ENCODE results near the gene TMEM126A. TPM values are rescaled to one million over a fixed set of nuclear protein-coding genes. Genes with fewer than 3 reads are reported as not detected.
A peak's percentile ranks its signal among the peaks of the same experiment; 100 is the strongest.

The TMEM126A gene
- total RNA-seq, 2 experiments from 2014 or later = 17.0 to 19.5 TPM

DNA sequence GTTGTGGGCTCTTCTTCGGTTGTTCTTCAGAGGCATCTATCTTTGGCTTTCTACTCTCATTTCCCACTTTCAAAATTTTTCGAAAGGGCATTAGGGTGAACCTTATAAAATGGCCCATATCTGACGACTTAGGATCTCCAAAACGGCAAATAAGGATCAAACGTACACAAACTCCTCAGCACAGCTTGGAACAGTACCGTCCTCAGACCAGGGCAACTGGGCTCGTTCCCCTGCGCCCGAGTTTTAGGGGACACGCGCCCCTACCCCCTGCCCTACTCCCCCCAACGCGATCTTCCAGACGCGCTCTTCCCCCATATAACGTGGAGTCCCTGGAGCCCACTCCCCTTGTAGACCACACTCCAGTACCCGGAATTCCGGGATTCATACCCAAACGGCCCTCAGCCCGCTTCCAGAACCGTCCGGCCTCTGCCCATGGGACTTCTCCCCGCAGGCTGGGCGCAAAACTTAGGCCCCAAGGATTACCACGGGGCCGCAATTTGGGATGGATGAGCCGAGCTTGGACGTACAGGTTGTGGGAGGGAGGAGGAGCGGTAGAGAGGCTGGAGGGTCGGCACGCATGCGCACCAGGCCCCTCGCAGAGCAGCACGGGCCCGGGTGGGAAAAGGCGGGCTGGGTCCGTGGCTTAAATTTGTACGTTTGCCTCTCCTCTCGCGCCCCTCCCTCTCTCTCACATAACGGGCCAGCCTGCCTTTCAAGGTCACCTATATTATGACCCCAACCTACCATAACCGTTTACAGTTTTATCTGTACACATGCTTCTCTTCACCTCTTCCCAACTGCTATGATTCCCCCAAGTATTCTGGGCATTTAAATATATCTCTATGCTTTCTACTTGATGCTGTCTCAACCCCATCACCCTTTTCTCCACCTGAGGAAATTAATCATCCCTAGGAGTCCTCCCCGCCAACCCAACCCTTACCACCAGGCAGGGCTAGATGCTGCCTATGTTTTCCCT, 34.9 kb downstream of the TMEM126A start:
- CTCF ChIA-PET = no interaction called here
- intact Hi-C loops (cut with DNase I, micrococcal nuclease) = loop anchor here in 1 of 2 experiments (10.0 kb wide), 1 partner anchor 282 kb away; no protein-coding TSS in a partner anchor

DNA sequence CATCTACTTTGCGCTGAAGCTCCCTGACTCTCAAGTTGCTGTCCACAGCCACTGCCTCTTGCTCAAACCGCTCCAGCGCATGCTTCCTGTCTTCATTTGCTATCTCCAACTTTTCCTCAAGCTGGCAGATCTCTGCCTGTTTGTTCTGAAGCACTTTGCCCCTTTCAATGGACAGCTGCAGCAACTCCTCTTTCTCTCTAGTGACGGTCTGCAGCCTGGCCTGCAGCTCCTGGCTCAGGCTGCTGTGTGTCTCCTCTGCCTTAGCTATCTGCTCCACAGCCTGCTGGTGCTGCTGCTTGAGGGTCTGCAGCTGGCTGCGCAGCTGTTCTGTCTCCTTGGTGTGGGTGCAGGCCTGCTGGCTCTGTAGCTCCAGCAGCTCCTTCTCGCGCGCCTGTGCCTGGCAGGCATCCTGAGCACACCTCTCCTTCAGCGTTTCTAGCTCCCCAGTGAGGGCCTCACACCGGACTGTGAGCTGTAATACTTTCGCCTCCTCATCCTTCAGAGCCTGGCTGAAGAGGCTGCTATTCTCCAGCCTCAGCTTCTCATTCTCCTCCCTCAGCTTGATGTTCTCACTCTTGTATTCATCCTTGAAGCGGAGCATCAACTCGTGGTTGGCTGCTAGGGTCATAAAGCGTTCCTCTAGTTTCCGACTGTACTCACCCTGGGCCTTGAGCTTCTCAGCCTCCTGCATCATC, 37.5 kb downstream of the TMEM126A start:
- peaks cover 0 to 5% of the 10 kb centered on the region in 2 experiments for H3K27me3 ChIP-seq (ENCODE audit: control insufficient read depth in 1 of 2, insufficient read depth in 2 of 2, low read length in 2 of 2)
- ATAC-seq (ENCODE audit: poor library complexity) (no peak), DNase-seq (no peak)
- Mint-ChIP-seq H3K36me3 (ENCODE audit: low read depth) (no peaks in the 10 kb centered on the region), H3K4me3 (peak overlapping the region; percentile 20), H3K27ac (no peak overlapping the region), H3K9me3 (no peaks in the 10 kb centered on the region), H3K4me1 (ENCODE audit: low read depth) (peaks cover 11% of the 10 kb centered on the region), H3K27me3 (no peaks in the 10 kb centered on the region)
- intact Hi-C loops (cut with DNase I, micrococcal nuclease) = loop anchor here in 1 of 2 experiments (10.0 kb wide), 1 partner anchor 280 kb away; no protein-coding TSS in a partner anchor
- ChIA-PET POLR2A (interaction anchor here (0.8 to 1.6 kb wide), 3 partner anchors 15 to 57 kb away, joined by 3 to 4 read pairs (median 3); partner anchors contain the start of genes CREBZF and TMEM126B), CTCF (interaction anchor here (1.3 to 1.4 kb wide), 2 partner anchors 10 to 170 kb away, joined by 3 to 4 read pairs; partner anchors contain the start of gene CCDC83)
- TF ChIP-seq, protein P1, sequence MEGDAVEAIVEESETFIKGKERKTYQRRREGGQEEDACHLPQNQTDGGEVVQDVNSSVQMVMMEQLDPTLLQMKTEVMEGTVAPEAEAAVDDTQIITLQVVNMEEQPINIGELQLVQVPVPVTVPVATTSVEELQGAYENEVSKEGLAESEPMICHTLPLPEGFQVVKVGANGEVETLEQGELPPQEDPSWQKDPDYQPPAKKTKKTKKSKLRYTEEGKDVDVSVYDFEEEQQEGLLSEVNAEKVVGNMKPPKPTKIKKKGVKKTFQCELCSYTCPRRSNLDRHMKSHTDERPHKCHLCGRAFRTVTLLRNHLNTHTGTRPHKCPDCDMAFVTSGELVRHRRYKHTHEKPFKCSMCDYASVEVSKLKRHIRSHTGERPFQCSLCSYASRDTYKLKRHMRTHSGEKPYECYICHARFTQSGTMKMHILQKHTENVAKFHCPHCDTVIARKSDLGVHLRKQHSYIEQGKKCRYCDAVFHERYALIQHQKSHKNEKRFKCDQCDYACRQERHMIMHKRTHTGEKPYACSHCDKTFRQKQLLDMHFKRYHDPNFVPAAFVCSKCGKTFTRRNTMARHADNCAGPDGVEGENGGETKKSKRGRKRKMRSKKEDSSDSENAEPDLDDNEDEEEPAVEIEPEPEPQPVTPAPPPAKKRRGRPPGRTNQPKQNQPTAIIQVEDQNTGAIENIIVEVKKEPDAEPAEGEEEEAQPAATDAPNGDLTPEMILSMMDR (IDR thresholded peaks at IDR 0.05) = no peak
- H3K36me3 ChIP-seq (ENCODE audit: insufficient read depth, low read length) = no peaks in the 10 kb centered on the region
- H3K4me1 ChIP-seq (ENCODE audit: insufficient read depth, low read length) = peaks cover 12% of the 10 kb centered on the region
- no peak overlapping the region for H3K27ac ChIP-seq (ENCODE audit: low read depth in 1 of 2, low read length in 2 of 2)
- no peaks in the 10 kb centered on the region for H3K9me3 ChIP-seq (ENCODE audit: control insufficient read depth in 1 of 2, insufficient read depth in 1 of 2, low read length in 2 of 2)
- no peak overlapping the region for H3K4me3 ChIP-seq (ENCODE audit: low read length)

More for the DNA sequence above, 34.9 kb downstream of the TMEM126A start:
- Mint-ChIP-seq H3K27me3 (no peaks in the 10 kb centered on the region), H3K4me3 (peak overlapping the region; percentile 86), H3K4me1 (ENCODE audit: low read depth) (peaks cover 11% of the 10 kb centered on the region), H3K9me3 (no peaks in the 10 kb centered on the region), H3K27ac (no peak overlapping the region), H3K36me3 (ENCODE audit: low read depth) (no peaks in the 10 kb centered on the region)
- TF ChIP-seq, protein P1 (IDR thresholded peaks at IDR 0.05) = no peak
- DNase-seq (peak; percentile 22 to 75 (median 46)), ATAC-seq (ENCODE audit: poor library complexity) (peak; percentile 76)
- Histone ChIP-seq H3K4me3 (ENCODE audit: low read length) (peak overlapping the region; percentile 69), H3K4me1 (ENCODE audit: insufficient read depth, low read length) (peaks cover 12% of the 10 kb centered on the region), H3K27me3 (ENCODE audit: control insufficient read depth in 1 of 2, insufficient read depth in 2 of 2, low read length in 2 of 2) (peaks cover 0 to 5% of the 10 kb centered on the region in 2 experiments), H3K36me3 (ENCODE audit: insufficient read depth, low read length) (no peaks in the 10 kb centered on the region), H3K27ac (ENCODE audit: low read depth in 1 of 2, low read length in 2 of 2) (no peak overlapping the region), H3K9me3 (ENCODE audit: control insufficient read depth in 1 of 2, insufficient read depth in 1 of 2, low read length in 2 of 2) (no peaks in the 10 kb centered on the region)
- POLR2A ChIA-PET = interaction anchor here (0.7 to 1.9 kb wide), 2 partner anchors 17 to 1616 kb away, joined by 3 to 5 read pairs; no protein-coding TSS in a partner anchor

DNA sequence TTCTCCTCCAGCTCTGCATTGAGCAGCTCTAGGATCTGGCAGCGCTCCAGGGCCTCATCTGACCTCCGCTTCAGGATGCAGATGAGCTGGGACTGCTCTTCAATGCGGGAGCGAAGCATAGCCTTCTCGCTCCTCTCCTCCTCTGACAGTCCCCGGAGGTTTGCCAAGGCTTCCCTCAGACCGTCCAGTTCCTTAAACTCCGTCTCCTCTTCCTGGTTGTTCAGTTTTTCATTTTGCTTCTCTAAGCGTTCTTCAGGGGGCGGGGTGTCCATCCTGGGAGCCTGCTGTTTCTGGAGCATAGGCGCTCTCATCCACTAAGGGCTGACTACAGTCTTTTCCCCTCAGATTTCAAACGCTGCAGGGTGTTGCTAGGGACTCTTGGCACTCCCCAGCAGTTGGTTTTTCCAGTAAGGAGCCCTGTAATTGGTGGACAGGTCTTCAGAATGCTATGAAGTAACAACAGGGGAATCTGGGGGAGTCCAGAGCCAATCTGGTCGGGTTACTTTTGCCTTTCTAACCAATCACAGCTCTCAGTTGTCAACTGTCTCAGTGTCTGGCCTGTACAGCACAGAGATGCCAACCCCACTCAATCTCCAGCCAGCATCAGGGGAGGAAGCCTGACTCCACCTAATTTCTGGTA, 38.2 kb downstream of the TMEM126A start, which contains the start of gene CCDC89:
CCDC89 (minus strand) TSS at position 376 of the 640 bp plus-strand sequence; CDS start at position 311, 65 bp downstream.
- Mint-ChIP-seq H3K4me1 (ENCODE audit: low read depth) (peaks cover 11% of the 10 kb centered on the region), H3K27ac (no peak within 1 kb of the TSS), H3K36me3 (ENCODE audit: low read depth) (no peaks in the 10 kb centered on the region), H3K9me3 (no peaks in the 10 kb centered on the region), H3K4me3 (peak within 1 kb of the TSS; percentile 20), H3K27me3 (no peaks in the 10 kb centered on the region)
- Histone ChIP-seq H3K4me3 (ENCODE audit: low read length) (no peak within 1 kb of the TSS), H3K36me3 (ENCODE audit: insufficient read depth, low read length) (no peaks in the 10 kb centered on the region), H3K9me3 (ENCODE audit: control insufficient read depth in 1 of 2, insufficient read depth in 1 of 2, low read length in 2 of 2) (no peaks in the 10 kb centered on the region), H3K4me1 (ENCODE audit: insufficient read depth, low read length) (peaks cover 12% of the 10 kb centered on the region), H3K27ac (ENCODE audit: low read depth in 1 of 2, low read length in 2 of 2) (no peak within 1 kb of the TSS), H3K27me3 (ENCODE audit: control insufficient read depth in 1 of 2, insufficient read depth in 2 of 2, low read length in 2 of 2) (peaks cover 0 to 5% of the 10 kb centered on the region in 2 experiments)
- ChIA-PET POLR2A (interaction anchor here (1.5 to 1.6 kb wide), 2 partner anchors 14 to 21 kb away, joined by 3 to 4 read pairs; partner anchors contain the start of gene CREBZF), CTCF (interaction anchor here (1.0 to 1.4 kb wide), 3 partner anchors 9 to 169 kb away, joined by 3 to 4 read pairs (median 4); partner anchors contain the start of gene CCDC83)
- no peak for DNase-seq
- TF ChIP-seq, protein P1 (IDR thresholded peaks at IDR 0.05) = no peak
- no peak for ATAC-seq (ENCODE audit: poor library complexity)
- intact Hi-C loops (cut with DNase I, micrococcal nuclease) = loop anchor here in 1 of 2 experiments (10.0 kb wide), 1 partner anchor 279 kb away; no protein-coding TSS in a partner anchor
